Measurements from ENCODE around the gene KRT32. TPM values are rescaled to one million over a fixed set of nuclear protein-coding genes. Genes with fewer than 3 reads are reported as not detected.

Gene KRT32
- total and polyA plus RNA-seq, 12 donors = not detected

DNA sequence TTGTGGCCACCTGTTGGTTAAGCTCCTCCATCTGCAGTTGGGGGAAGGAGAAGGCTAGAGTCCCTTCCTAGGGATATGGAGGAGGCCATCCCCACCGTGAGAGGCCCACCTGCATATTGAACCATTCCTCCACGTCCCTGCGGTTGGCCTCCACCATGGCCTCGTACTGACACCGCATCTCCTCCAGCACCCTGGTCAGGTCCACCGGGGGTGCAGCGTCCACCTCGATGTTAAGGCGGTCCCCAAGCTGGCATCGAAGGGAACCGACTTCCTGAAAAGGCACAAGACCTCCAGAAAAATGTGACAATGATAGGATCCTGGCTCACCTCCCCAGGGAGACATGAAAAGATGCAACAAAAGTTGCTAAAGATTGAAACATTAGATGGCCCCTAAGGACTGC lies 3.0 kb downstream of the KRT32 start:
- Histone ChIP-seq H3K27me3 (no peaks in the 10 kb centered on the region), H3K4me3 (no peak overlapping the region), H3K27ac (no peak overlapping the region), H3K36me3 (replicated peaks in 1 of 2) (no peaks in the 10 kb centered on the region), H3K9me3 (replicated peaks in 1 of 3) (no peaks in the 10 kb centered on the region), H3K4me1 (replicated peaks in 1 of 2) (no peaks in the 10 kb centered on the region)
- TF ChIP-seq, protein P1, sequence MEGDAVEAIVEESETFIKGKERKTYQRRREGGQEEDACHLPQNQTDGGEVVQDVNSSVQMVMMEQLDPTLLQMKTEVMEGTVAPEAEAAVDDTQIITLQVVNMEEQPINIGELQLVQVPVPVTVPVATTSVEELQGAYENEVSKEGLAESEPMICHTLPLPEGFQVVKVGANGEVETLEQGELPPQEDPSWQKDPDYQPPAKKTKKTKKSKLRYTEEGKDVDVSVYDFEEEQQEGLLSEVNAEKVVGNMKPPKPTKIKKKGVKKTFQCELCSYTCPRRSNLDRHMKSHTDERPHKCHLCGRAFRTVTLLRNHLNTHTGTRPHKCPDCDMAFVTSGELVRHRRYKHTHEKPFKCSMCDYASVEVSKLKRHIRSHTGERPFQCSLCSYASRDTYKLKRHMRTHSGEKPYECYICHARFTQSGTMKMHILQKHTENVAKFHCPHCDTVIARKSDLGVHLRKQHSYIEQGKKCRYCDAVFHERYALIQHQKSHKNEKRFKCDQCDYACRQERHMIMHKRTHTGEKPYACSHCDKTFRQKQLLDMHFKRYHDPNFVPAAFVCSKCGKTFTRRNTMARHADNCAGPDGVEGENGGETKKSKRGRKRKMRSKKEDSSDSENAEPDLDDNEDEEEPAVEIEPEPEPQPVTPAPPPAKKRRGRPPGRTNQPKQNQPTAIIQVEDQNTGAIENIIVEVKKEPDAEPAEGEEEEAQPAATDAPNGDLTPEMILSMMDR (IDR thresholded peaks at IDR 0.05) = no peak
- intact Hi-C loops (cut with DNase I) = no loop called here
- DNase-seq = no peak
- WGBS, 4 donors = 87 to 95% (median 89%) methylated on average over 11 of the region's 11 CpGs

DNA sequence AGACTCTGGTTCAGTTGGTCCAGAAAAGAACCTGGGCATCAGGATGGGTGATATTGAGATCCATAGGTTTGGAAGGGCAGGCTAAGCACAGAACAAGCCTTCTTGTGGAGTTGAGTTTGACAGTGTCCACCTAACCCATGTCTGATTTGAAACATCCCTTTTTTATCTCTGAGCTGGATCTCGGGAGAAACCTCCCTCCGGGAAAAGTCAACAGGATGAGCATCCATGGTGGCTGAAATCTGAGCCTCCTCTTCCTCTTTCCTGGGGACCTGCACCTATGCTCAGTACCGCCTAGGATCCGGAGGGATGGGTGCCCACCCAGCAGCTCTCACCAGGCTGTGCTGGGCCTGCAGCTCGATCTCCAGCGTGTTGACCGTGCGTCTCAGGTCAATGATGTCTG lies 3.4 kb downstream of the KRT32 start:
- DNase-seq = no peak
- Histone ChIP-seq H3K27me3 (no peaks in the 10 kb centered on the region), H3K4me1 (replicated peaks in 1 of 2) (no peaks in the 10 kb centered on the region), H3K27ac (no peak overlapping the region), H3K9me3 (replicated peaks in 1 of 3) (no peaks in the 10 kb centered on the region), H3K36me3 (replicated peaks in 1 of 2) (no peaks in the 10 kb centered on the region), H3K4me3 (no peak overlapping the region)
- intact Hi-C loops (cut with DNase I) = no loop called here
- TF ChIP-seq, protein P1 (IDR thresholded peaks at IDR 0.05) = no peak
- TF ChIP-seq POLR2A (IDR thresholded peaks at IDR 0.05) = no peak
- WGBS, 4 donors = 87 to 100% (median 94%) methylated on average over 7 to 8 of the region's 8 CpGs

DNA sequence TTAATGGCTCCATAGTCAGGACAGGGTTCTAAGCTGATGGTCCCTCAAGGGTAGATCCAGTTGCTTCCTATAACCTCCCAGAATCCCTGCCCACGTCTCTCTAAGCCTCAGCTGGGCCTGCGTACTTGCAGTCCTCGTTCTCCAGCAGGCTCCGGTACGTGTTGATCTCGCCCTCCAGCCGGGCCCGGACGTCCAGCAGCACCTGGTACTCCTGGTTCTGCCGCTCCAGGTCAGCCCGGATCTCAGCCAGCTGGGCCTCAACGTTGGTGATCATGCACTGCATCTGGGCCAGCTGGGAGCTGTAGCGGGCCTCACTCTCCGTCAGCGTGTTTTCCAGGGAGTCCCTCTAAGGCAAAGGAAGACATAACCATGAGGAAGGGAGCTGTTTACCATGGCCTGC lies 4.5 kb downstream of the KRT32 start:
- no peak for DNase-seq
- intact Hi-C loops (cut with DNase I) = no loop called here
- H3K4me3 ChIP-seq = no peak overlapping the region
- no peak for TF ChIP-seq POLR2A (IDR thresholded peaks at IDR 0.05)
- TF ChIP-seq, protein P1 (IDR thresholded peaks at IDR 0.05) = no peak
- H3K4me1 ChIP-seq (replicated peaks in 1 of 2) = no peaks in the 10 kb centered on the region
- no peaks in the 10 kb centered on the region for H3K36me3 ChIP-seq (replicated peaks in 1 of 2)
- no peaks in the 10 kb centered on the region for H3K9me3 ChIP-seq (replicated peaks in 1 of 3)
- 73 to 82% (median 79%) methylated on average over 11 to 15 of the region's 15 CpGs for WGBS, 4 donors
- H3K27ac ChIP-seq = no peak overlapping the region
- H3K27me3 ChIP-seq = no peaks in the 10 kb centered on the region

DNA sequence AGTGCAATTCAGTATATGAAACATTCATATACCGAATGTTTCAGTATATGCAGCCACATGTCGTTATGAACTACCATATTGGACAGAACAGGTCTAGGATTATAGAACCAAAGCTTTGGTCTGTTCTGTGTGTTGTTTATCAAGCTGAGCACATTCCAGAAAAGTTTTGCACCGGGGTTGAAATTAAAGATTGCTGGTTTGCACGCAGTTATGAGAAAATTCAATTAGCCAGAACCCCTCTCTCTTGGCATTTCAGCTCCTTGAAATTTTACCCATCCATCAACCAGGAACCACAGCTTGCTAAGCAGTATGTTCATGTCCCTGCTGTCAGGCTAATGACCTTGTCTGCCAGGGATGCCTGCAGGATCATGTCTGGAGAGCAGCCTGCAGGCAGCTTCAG lies 9.5 kb downstream of the KRT32 start:
- no peak for TF ChIP-seq POLR2A (IDR thresholded peaks at IDR 0.05)
- TF ChIP-seq, protein P1 (IDR thresholded peaks at IDR 0.05) = no peak
- DNase-seq = no peak
- no peaks in the 10 kb centered on the region for H3K9me3 ChIP-seq (replicated peaks in 1 of 3)
- 63 to 85% (median 73%) methylated on average over 4 of the region's 4 CpGs for WGBS, 4 donors
- no peaks in the 10 kb centered on the region for H3K4me1 ChIP-seq (replicated peaks in 1 of 2)
- no peak overlapping the region for H3K4me3 ChIP-seq
- no peaks in the 10 kb centered on the region for H3K36me3 ChIP-seq (replicated peaks in 1 of 2)
- H3K27me3 ChIP-seq = no peaks in the 10 kb centered on the region
- H3K27ac ChIP-seq = no peak overlapping the region
- intact Hi-C loops (cut with DNase I) = no loop called here
